ENCODE data around the gene BATF2.
A peak's percentile ranks its signal among the peaks of the same experiment; 100 is the strongest.
"Not testable (repeated sequence)": the region's sequence is repeated elsewhere in the genome, so short reads cannot be mapped to it uniquely, and the experiment has no call there.

Gene BATF2

GRCh38 chr11:64987998-64988854 is 8.5 kb downstream of the BATF2 start:
- no peak for TF ChIP-seq ZFX (IDR thresholded peaks at IDR 0.05)
- no peak for TF ChIP-seq CTCF (conservative IDR thresholded peaks at IDR 0.05)

GRCh38 chr11:64983339-64983738 is 13.4 kb downstream of the BATF2 start:
- not testable (repeated sequence) for H3K27ac ChIP-seq

More at GRCh38 chr11:64987998-64988854, 8.5 kb downstream of the BATF2 start:
- H3K27ac ChIP-seq = no peak overlapping the region

- H3K27ac ChIP-seq = no peak overlapping the region
- TF ChIP-seq ZFX (IDR thresholded peaks at IDR 0.05) = no peak
Observed at GRCh38 chr11:64976651-64977050, 20.1 kb downstream of the BATF2 start.

GRCh38 chr11:64974124-64974523 is 22.6 kb downstream of the BATF2 start:
- TF ChIP-seq CTCF (conservative IDR thresholded peaks at IDR 0.05) (no peak), ZFX (IDR thresholded peaks at IDR 0.05) (no peak)
- no peak overlapping the region for H3K27ac ChIP-seq

GRCh38 chr11:64971421-64972233 is 25.1 kb downstream of the BATF2 start, which contains the start of gene MAJIN:
TSS of gene MAJIN (minus strand) at chr11:64972108. CDS start at chr11:64959405, 12,703 bp downstream.
- H3K27ac ChIP-seq = peak within 1 kb of the TSS; percentile 83
- TF ChIP-seq ZFX (IDR thresholded peaks at IDR 0.05) (peak; percentile 86), CTCF (conservative IDR thresholded peaks at IDR 0.05) (no peak)

GRCh38 chr11:64970731-64971151 is 26.0 kb downstream of the BATF2 start:
- no peak for TF ChIP-seq CTCF (conservative IDR thresholded peaks at IDR 0.05)
- no peak for TF ChIP-seq ZFX (IDR thresholded peaks at IDR 0.05)
- H3K27ac ChIP-seq = peak overlapping the region; percentile 83; the same call in 1 of the 2 replicates

GRCh38 chr11:64969209-64969608 is 27.6 kb downstream of the BATF2 start:
- TF ChIP-seq CTCF (conservative IDR thresholded peaks at IDR 0.05) (no peak), ZFX (IDR thresholded peaks at IDR 0.05) (no peak)
- no peak overlapping the region for H3K27ac ChIP-seq

- no peak overlapping the region for H3K27ac ChIP-seq
- no peak for TF ChIP-seq CTCF (conservative IDR thresholded peaks at IDR 0.05)
- no peak for TF ChIP-seq ZFX (IDR thresholded peaks at IDR 0.05)
Observed at GRCh38 chr11:64967375-64967774, 29.4 kb downstream of the BATF2 start.
